ENCODE data around the gene SRGN.
A peak's percentile ranks its signal among the peaks of the same experiment; 100 is the strongest.

SRGN gene

GRCh38 chr10:69096045-69096444, 8.1 kb downstream of the SRGN start:
- Histone ChIP-seq H3K36me3 (ENCODE audit: insufficient read depth, low read length) (no peaks in the 10 kb centered on the region), H3K27ac (ENCODE audit: low read depth, low read length) (no peak overlapping the region), H3K4me3 (ENCODE audit: low read depth in 1 of 2, low read length in 2 of 2) (no peak overlapping the region), H3K4me1 (ENCODE audit: insufficient read depth, low read length) (no peaks in the 10 kb centered on the region), H3K27me3 (ENCODE audit: control insufficient read depth in 1 of 2, insufficient read depth in 2 of 2, low read length in 2 of 2) (no peaks in the 10 kb centered on the region), H3K9me3 (ENCODE audit: low read length) (no peaks in the 10 kb centered on the region), H3K9ac (ENCODE audit: low read length) (no peak overlapping the region)

GRCh38 chr10:69097729-69098128, 9.8 kb downstream of the SRGN start:
- Histone ChIP-seq H3K36me3 (ENCODE audit: insufficient read depth, low read length) (no peaks in the 10 kb centered on the region), H3K9ac (ENCODE audit: low read length) (no peak overlapping the region), H3K27ac (ENCODE audit: low read depth, low read length) (no peak overlapping the region), H3K4me1 (ENCODE audit: insufficient read depth, low read length) (no peaks in the 10 kb centered on the region), H3K4me3 (ENCODE audit: low read depth in 1 of 2, low read length in 2 of 2) (no peak overlapping the region), H3K9me3 (ENCODE audit: low read length) (no peaks in the 10 kb centered on the region), H3K27me3 (ENCODE audit: control insufficient read depth in 1 of 2, insufficient read depth in 2 of 2, low read length in 2 of 2) (no peaks in the 10 kb centered on the region)

GRCh38 chr10:69100136-69100872, 12.4 kb downstream of the SRGN start:
- Histone ChIP-seq H3K4me1 (ENCODE audit: insufficient read depth, low read length) (no peaks in the 10 kb centered on the region), H3K4me3 (ENCODE audit: low read depth in 1 of 2, low read length in 2 of 2) (no peak overlapping the region), H3K27me3 (ENCODE audit: control insufficient read depth in 1 of 2, insufficient read depth in 2 of 2, low read length in 2 of 2) (no peaks in the 10 kb centered on the region), H3K9me3 (ENCODE audit: low read length) (no peaks in the 10 kb centered on the region), H3K36me3 (ENCODE audit: insufficient read depth, low read length) (no peaks in the 10 kb centered on the region), H3K27ac (ENCODE audit: low read depth, low read length) (no peak overlapping the region), H3K9ac (ENCODE audit: low read length) (no peak overlapping the region)

DNA sequence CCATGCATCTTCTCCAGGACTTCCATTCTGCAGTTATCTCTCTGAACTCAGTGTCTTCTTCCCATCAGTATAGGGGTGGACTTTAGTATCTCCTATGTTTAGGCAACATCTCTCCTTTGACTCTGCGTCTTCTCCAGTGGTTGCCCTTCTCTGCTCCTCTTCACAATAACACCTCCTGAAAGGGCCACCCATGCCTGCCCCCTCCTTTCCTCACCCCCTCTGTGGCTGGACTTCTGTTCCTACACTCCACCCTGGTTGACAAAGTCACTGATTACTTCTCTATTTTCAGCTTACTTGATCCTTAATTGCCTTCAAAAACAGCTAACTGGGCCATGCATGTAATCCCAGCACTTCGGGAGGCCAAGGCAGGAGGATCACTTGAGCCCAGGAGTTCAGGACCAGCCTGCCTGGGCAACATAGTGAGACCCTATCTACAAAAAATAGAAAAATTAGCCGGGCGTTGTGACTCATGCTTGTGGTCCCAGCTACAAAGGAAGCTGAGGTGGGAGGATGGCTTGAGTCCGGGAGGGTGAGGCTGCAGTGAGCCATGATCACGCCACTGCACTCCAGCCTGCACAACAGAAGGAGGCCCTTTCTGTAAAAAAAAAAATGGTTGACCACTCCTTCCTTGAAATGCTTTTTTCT, 13.7 kb downstream of the SRGN start:
- Histone ChIP-seq H3K27me3 (ENCODE audit: control insufficient read depth in 1 of 2, insufficient read depth in 2 of 2, low read length in 2 of 2) (no peaks in the 10 kb centered on the region), H3K9ac (ENCODE audit: low read length) (no peak overlapping the region), H3K4me1 (ENCODE audit: insufficient read depth, low read length) (no peaks in the 10 kb centered on the region), H3K9me3 (ENCODE audit: low read length) (no peaks in the 10 kb centered on the region), H3K36me3 (ENCODE audit: insufficient read depth, low read length) (no peaks in the 10 kb centered on the region), H3K4me3 (ENCODE audit: low read depth in 1 of 2, low read length in 2 of 2) (no peak overlapping the region), H3K27ac (ENCODE audit: low read depth, low read length) (no peak overlapping the region)

GRCh38 chr10:69102440-69102839, 14.5 kb downstream of the SRGN start:
- H3K27ac ChIP-seq (ENCODE audit: low read depth, low read length) = no peak overlapping the region

DNA sequence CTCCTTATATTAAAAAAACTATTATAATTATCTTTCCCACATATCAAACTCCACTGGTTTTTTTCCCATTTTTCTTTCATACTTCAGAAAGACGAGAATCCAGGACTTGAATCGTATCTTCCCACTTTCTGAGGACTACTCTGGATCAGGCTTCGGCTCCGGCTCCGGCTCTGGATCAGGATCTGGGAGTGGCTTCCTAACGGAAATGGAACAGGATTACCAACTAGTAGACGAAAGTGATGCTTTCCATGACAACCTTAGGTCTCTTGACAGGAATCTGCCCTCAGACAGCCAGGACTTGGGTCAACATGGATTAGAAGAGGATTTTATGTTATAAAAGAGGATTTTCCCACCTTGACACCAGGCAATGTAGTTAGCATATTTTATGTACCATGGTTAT, 15.9 kb downstream of the SRGN start:
- no peaks in the 10 kb centered on the region for H3K36me3 ChIP-seq (ENCODE audit: insufficient read depth, low read length)
- H3K4me3 ChIP-seq (ENCODE audit: low read depth in 1 of 2, low read length in 2 of 2) = no peak overlapping the region
- H3K27me3 ChIP-seq (ENCODE audit: control insufficient read depth in 1 of 2, insufficient read depth in 2 of 2, low read length in 2 of 2) = no peaks in the 10 kb centered on the region
- H3K27ac ChIP-seq (ENCODE audit: low read depth, low read length) = no peak overlapping the region
- H3K4me1 ChIP-seq (ENCODE audit: insufficient read depth, low read length) = no peaks in the 10 kb centered on the region
- no peak overlapping the region for H3K9ac ChIP-seq (ENCODE audit: low read length)
- no peaks in the 10 kb centered on the region for H3K9me3 ChIP-seq (ENCODE audit: low read length)

More at GRCh38 chr10:69102440-69102839, 14.5 kb downstream of the SRGN start:
- Histone ChIP-seq H3K36me3 (ENCODE audit: insufficient read depth, low read length) (no peaks in the 10 kb centered on the region), H3K27me3 (ENCODE audit: control insufficient read depth in 1 of 2, insufficient read depth in 2 of 2, low read length in 2 of 2) (no peaks in the 10 kb centered on the region), H3K4me1 (ENCODE audit: insufficient read depth, low read length) (no peaks in the 10 kb centered on the region), H3K4me3 (ENCODE audit: low read depth in 1 of 2, low read length in 2 of 2) (no peak overlapping the region), H3K9ac (ENCODE audit: low read length) (no peak overlapping the region), H3K9me3 (ENCODE audit: low read length) (no peaks in the 10 kb centered on the region)

DNA sequence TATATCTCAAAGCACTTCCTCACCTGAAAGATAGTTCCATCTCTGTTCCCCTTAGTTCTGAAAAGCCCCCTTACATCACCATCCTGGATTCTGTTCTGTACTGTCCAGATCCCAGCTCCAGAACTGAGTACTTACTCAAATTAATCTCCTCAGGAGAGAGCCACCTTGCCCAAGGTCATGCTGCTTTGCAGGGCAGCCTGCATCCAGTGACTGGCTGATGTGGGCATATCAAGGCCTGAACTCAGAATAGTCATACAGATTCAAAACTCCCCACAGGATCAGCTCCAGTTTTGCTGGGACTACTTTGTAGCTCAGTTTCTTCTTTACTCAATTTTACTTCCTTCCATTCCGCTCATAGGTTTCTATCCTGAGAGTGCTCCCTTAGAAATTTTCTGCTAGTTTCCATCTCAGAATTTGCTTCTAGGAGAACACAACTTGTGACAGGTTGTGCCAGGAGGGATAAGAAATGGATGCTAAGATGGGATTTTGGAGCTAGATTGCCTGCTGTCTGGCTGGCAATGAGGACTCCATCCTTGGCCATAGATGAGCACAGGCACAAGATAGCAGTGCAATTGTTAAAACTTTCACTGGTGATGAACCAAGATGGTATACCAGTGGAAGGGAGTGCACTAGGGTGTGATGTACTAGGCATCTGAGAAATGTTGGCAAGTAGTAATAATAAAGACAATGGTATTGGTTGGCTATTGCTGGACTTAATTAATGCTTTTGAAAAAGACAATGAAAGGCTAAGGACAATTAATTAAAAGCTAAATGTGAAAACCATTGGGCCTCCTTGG, 17.3 kb downstream of the SRGN start:
- H3K27me3 ChIP-seq (ENCODE audit: control insufficient read depth in 1 of 2, insufficient read depth in 2 of 2, low read length in 2 of 2) = no peaks in the 10 kb centered on the region
- H3K9ac ChIP-seq (ENCODE audit: low read length) = no peak overlapping the region
- no peaks in the 10 kb centered on the region for H3K36me3 ChIP-seq (ENCODE audit: insufficient read depth, low read length)
- H3K4me1 ChIP-seq (ENCODE audit: insufficient read depth, low read length) = no peaks in the 10 kb centered on the region
- H3K9me3 ChIP-seq (ENCODE audit: low read length) = no peaks in the 10 kb centered on the region
- no peak overlapping the region for H3K27ac ChIP-seq (ENCODE audit: low read depth, low read length)
- H3K4me3 ChIP-seq (ENCODE audit: low read depth in 1 of 2, low read length in 2 of 2) = no peak overlapping the region

DNA sequence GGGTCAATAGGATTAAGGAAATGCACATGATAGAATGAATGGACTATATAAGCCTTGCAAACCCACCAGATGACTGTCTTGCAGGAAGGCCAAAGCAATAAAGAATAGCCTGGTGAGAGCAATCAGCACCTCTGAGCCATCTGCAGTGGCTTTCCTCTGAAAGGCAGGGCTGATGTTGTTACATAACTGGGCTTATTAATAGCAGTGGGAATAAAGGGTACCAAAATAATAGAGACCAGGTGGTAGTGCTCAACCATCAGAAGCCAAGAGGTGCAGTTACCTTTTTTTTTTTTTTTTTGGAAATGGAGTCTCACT, 19.2 kb downstream of the SRGN start:
- no peaks in the 10 kb centered on the region for H3K27me3 ChIP-seq (ENCODE audit: control insufficient read depth in 1 of 2, insufficient read depth in 2 of 2, low read length in 2 of 2)
- no peaks in the 10 kb centered on the region for H3K4me1 ChIP-seq (ENCODE audit: insufficient read depth, low read length)
- no peak overlapping the region for H3K9ac ChIP-seq (ENCODE audit: low read length)
- no peak overlapping the region for H3K4me3 ChIP-seq (ENCODE audit: low read depth in 1 of 2, low read length in 2 of 2)
- no peaks in the 10 kb centered on the region for H3K36me3 ChIP-seq (ENCODE audit: insufficient read depth, low read length)
- no peak overlapping the region for H3K27ac ChIP-seq (ENCODE audit: low read depth, low read length)
- no peaks in the 10 kb centered on the region for H3K9me3 ChIP-seq (ENCODE audit: low read length)

DNA sequence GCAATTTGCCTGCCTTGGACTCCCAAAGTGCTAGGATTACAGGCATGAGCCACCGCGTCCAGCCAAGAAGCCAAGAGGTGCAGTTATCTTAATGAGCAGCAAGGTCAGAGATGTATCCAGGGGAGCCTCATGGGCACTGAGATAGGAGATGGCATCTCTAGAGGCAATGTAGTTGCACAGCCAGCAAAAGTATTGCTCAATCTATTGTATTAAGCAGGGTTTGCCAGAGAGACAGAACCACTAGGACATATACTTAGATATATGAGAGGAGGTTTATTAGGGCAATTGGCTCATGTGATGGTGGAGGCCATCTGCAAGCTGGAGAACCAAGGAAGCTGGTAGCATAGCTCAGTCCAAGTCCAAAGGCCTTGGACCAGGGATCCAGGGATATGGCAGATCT, 19.8 kb downstream of the SRGN start:
- Histone ChIP-seq H3K9me3 (ENCODE audit: low read length) (no peaks in the 10 kb centered on the region), H3K27ac (ENCODE audit: low read depth, low read length) (no peak overlapping the region), H3K36me3 (ENCODE audit: insufficient read depth, low read length) (no peaks in the 10 kb centered on the region), H3K27me3 (ENCODE audit: control insufficient read depth in 1 of 2, insufficient read depth in 2 of 2, low read length in 2 of 2) (no peaks in the 10 kb centered on the region), H3K4me1 (ENCODE audit: insufficient read depth, low read length) (no peaks in the 10 kb centered on the region), H3K9ac (ENCODE audit: low read length) (no peak overlapping the region), H3K4me3 (ENCODE audit: low read depth in 1 of 2, low read length in 2 of 2) (no peak overlapping the region)

- no peaks in the 10 kb centered on the region for H3K36me3 ChIP-seq (ENCODE audit: insufficient read depth, low read length)
- H3K27me3 ChIP-seq (ENCODE audit: control insufficient read depth in 1 of 2, insufficient read depth in 2 of 2, low read length in 2 of 2) = no peaks in the 10 kb centered on the region
- H3K9ac ChIP-seq (ENCODE audit: low read length) = no peak overlapping the region
- H3K4me1 ChIP-seq (ENCODE audit: insufficient read depth, low read length) = peaks cover 7% of the 10 kb centered on the region
- H3K27ac ChIP-seq (ENCODE audit: low read depth, low read length) = no peak overlapping the region
- no peaks in the 10 kb centered on the region for H3K9me3 ChIP-seq (ENCODE audit: low read length)
- H3K4me3 ChIP-seq (ENCODE audit: low read depth in 1 of 2, low read length in 2 of 2) = no peak overlapping the region
Measured at GRCh38 chr10:69119896-69120295, 32.0 kb downstream of the SRGN start.

- H3K9ac ChIP-seq (ENCODE audit: low read length) = peak overlapping the region; percentile 99
- H3K4me1 ChIP-seq (ENCODE audit: insufficient read depth, low read length) = peaks cover 20% of the 10 kb centered on the region
- H3K9me3 ChIP-seq (ENCODE audit: low read length) = no peaks in the 10 kb centered on the region
- peak overlapping the region; percentile 78 to 92 for H3K4me3 ChIP-seq (ENCODE audit: low read depth in 1 of 2, low read length in 2 of 2)
- no peaks in the 10 kb centered on the region for H3K36me3 ChIP-seq (ENCODE audit: insufficient read depth, low read length)
- no peaks in the 10 kb centered on the region for H3K27me3 ChIP-seq (ENCODE audit: control insufficient read depth in 1 of 2, insufficient read depth in 2 of 2, low read length in 2 of 2)
- H3K27ac ChIP-seq (ENCODE audit: low read depth, low read length) = peak overlapping the region; percentile 95
Measured at GRCh38 chr10:69123306-69123746, 35.4 kb downstream of the SRGN start.
